IgD-negative memory B cell (primary cell): Measurements from ENCODE around the gene RHBDL1. TPM values are rescaled to one million over a fixed set of nuclear protein-coding genes. Genes with fewer than 3 reads are reported as not detected.

ENCODE experiments used
- H3K27ac Mint-ChIP-seq, 3 donors: one replicate each; pipeline ENCODE4 v1.8.0; 2020 to 2022; ENCODE audit warnings: mild to moderate bottlenecking in 3 of 3, mixed read lengths in 3 of 3, moderate library complexity in 1 of 3
- H3K27me3 Mint-ChIP-seq: one replicate; pipeline ENCODE4 v1.8.0; 2021; ENCODE audit warnings: mixed read lengths
- H3K36me3 Mint-ChIP-seq: one replicate; pipeline ENCODE4 v1.8.0; 2020; ENCODE audit warnings: mild to moderate bottlenecking, mixed read lengths
- H3K4me1 Mint-ChIP-seq, 3 donors: one replicate each; pipeline ENCODE4 v1.8.0; 2020 to 2022; ENCODE audit warnings: mixed read lengths in 3 of 3, mild to moderate bottlenecking in 1 of 3
- H3K4me3 Mint-ChIP-seq, 4 donors: one replicate each; pipeline ENCODE4 v1.8.0; 2020 to 2022; ENCODE audit warnings: mild to moderate bottlenecking in 4 of 4, mixed read lengths in 4 of 4, moderate library complexity in 3 of 4
- H3K9me3 Mint-ChIP-seq, 3 donors: one replicate each; pipeline ENCODE4 v1.8.0; 2020 to 2021; ENCODE audit warnings: mixed read lengths in 3 of 3, mild to moderate bottlenecking in 1 of 3
- polyA plus RNA-seq: library from polyadenylated mRNA; unstranded; fragments of 300-500 nt; fragmentation: Illumina TruSeq; gene quantifications from one replicate; pipeline ENCODE4 v1.2.3, GENCODE V29; 2021

Gene RHBDL1
- polyA plus RNA-seq, 1 donor from 2014 or later, result 1.1 TPM

DNA sequence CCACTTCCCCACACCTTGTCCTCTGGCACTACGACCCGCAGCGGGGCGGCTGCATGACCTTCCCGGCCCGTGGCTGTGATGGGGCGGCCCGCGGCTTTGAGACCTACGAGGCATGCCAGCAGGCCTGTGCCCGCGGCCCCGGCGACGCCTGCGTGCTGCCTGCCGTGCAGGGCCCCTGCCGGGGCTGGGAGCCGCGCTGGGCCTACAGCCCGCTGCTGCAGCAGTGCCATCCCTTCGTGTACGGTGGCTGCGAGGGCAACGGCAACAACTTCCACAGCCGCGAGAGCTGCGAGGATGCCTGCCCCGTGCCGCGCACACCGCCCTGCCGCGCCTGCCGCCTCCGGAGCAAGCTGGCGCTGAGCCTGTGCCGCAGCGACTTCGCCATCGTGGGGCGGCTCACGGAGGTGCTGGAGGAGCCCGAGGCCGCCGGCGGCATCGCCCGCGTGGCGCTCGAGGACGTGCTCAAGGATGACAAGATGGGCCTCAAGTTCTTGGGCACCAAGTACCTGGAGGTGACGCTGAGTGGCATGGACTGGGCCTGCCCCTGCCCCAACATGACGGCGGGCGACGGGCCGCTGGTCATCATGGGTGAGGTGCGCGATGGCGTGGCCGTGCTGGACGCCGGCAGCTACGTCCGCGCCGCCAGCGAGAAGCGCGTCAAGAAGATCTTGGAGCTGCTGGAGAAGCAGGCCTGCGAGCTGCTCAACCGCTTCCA is 42.0 kb upstream of the RHBDL1 start:
- Mint-ChIP-seq H3K9me3 (peaks cover 0 to 2% (median 0%) of the 10 kb centered on the region in 3 donors), H3K4me3 (peak overlapping the region in 1 of 4 donors; percentile 52), H3K4me1 (peaks cover 0 to 10% (median 6%) of the 10 kb centered on the region in 3 donors), H3K27ac (no peak overlapping the region), H3K36me3 (no peaks in the 10 kb centered on the region), H3K27me3 (peaks cover 3% of the 10 kb centered on the region)

DNA sequence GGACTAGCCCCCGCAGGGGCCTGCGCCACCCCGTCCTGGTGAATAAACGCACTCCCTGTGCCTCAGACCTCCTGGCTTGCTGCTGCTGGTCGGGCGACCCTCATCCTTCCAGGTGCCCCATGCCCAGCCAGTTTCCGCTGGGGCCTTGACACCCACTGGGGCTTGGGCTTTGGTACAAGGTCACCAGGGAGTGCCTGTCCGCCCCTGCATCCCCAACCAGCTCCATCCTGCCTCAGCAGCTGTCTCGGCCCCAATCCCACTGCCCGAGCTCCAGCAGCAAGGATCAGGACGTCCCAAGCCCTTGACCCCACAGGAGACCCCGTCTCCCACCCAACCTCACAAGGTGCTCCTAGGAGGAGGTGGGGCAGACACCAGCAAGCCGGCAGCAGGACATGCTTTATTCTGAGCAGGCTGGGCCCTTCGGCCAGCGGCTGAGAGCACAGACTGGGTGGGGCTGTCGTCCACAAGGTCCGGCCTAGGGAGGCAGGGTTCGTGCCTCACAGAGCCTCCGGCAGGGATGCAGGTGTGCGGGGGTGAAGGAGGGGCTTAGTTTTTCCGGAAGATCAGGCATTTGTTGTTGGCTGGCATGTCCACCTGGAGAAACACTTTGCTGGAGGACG is 41.3 kb upstream of the RHBDL1 start:
- Mint-ChIP-seq H3K9me3 (peaks cover 0 to 2% (median 0%) of the 10 kb centered on the region in 3 donors), H3K27me3 (peaks cover 3% of the 10 kb centered on the region), H3K4me3 (peak overlapping the region in 2 of 4 donors; percentile 52 to 70), H3K27ac (peak overlapping the region in 2 of 3 donors; percentile 31 to 71), H3K4me1 (peaks cover 4 to 14% (median 10%) of the 10 kb centered on the region in 3 donors), H3K36me3 (no peaks in the 10 kb centered on the region)

DNA sequence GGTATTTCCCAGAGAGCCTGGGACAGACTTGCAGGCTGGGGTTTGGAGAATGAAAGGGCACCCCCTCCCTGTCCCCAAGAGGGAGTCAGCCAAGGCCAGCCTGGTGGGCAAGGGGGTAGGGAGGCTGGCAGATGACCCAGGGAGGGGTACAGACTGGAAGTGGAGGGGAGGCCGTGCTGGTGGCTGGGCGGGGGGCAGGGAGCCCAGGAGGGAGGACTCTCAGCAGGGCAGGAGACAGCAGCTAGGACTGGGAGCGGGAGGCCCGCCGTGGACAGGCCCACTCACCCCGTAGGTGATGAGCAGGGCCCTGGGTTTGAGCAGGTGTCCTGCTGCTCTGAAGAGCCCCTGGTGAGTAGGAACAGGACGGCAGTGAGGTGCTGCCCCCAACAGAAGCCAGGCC is 40.5 kb upstream of the RHBDL1 start:
- peaks cover 10 to 19% (median 13%) of the 10 kb centered on the region in 3 donors for H3K4me1 Mint-ChIP-seq
- peak overlapping the region; percentile 25 to 83 (median 46) for H3K4me3 Mint-ChIP-seq
- peak overlapping the region in 1 of 3 donors; percentile 71 for H3K27ac Mint-ChIP-seq
- peaks cover 0 to 2% (median 0%) of the 10 kb centered on the region in 3 donors for H3K9me3 Mint-ChIP-seq
- H3K36me3 Mint-ChIP-seq, result no peaks in the 10 kb centered on the region
- H3K27me3 Mint-ChIP-seq, result peaks cover 3% of the 10 kb centered on the region

DNA sequence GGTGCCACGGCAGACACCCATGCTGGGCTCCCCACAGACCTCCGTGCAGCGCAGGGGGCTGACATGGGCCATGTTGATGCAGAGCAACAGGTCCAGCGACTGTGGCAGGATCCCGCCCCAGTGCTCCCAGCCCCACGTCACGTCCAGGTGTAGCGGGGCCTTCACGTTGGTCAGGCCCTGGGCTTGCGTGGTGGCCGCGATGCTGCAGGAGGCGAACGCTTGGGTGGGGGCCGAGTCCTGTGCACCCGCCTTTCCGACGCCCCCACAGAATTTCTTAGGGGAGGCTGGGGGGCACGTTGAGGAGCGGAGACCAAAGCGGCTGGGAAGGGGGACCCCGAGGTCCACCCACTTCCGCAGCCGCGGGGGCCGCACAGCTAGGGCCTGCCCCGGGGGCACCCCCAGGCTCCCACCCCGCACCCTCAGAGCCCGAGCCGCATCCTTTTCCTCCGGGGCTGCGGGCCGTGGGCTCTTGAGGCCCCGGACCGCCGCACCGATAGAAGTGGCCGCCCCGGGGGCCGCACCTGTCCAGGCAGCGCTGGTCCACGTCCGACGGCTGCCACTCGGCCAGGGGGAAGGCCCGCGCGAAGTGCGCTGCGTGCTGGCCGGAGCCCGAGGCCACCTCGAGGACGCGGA is 39.8 kb upstream of the RHBDL1 start:
- peak overlapping the region in 2 of 3 donors; percentile 100 for H3K27ac Mint-ChIP-seq
- H3K4me1 Mint-ChIP-seq, result peaks cover 12 to 19% (median 13%) of the 10 kb centered on the region in 3 donors
- H3K9me3 Mint-ChIP-seq, result peaks cover 0 to 2% (median 0%) of the 10 kb centered on the region in 3 donors
- no peaks in the 10 kb centered on the region for H3K36me3 Mint-ChIP-seq
- peak overlapping the region; percentile 68 to 100 (median 98) for H3K4me3 Mint-ChIP-seq
- peaks cover 3% of the 10 kb centered on the region for H3K27me3 Mint-ChIP-seq

DNA sequence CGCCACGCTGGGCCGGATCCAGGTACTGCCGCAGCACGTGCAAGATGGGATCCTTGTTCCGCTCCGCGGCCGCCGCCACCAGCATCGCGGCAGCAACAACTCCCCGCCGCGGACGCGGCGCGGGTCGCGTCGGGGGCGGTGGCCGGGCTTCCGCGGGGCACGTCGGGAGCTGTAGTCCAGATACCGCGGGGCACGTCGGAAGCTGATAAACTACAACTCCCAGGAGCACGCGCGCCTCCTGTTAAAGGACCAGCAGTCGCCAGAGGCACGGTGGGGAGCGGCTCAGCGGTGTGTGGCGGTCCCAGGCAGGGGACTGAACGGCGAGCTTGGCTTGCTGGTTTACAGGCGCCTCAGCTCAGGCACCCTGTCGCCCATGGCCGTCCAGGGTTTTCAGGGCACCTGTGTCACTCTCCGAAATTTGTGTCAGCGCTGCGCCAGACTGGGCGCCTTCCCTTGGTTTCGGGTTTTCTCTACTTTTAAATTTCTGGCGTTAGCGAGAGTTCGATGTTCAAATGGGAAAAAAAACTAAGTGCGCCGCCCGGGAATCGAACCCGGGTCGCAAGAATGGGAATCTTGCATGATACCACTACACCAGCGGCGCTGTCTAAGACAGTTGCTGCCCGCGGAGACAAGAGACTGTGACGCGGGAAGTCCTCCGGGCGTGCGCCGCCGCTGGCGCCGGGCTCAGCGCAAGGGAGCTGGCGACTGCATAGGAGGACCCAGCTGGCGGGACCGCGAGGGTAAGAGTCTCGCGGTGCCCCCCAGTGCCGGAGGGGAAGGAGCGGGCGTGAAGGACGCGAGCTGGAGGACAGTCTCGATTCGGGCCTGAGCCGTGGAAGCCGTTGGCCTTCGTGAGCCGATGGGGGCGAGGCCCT is 39.0 kb upstream of the RHBDL1 start, which contains the start of gene METTL26:
Gene METTL26, minus strand, starts transcription at position 100 of the 875 bp plus-strand sequence. Its CDS starts 15 bp downstream, at position 85.
- no peaks in the 10 kb centered on the region for H3K36me3 Mint-ChIP-seq
- H3K4me3 Mint-ChIP-seq, result peak within 1 kb of the TSS; percentile 96 to 100 (median 100)
- peaks cover 12 to 19% (median 13%) of the 10 kb centered on the region in 3 donors for H3K4me1 Mint-ChIP-seq
- peak within 1 kb of the TSS; percentile 99 to 100 (median 100) for H3K27ac Mint-ChIP-seq
- H3K9me3 Mint-ChIP-seq, result peaks cover 0 to 2% (median 0%) of the 10 kb centered on the region in 3 donors
- peaks cover 3% of the 10 kb centered on the region for H3K27me3 Mint-ChIP-seq

DNA sequence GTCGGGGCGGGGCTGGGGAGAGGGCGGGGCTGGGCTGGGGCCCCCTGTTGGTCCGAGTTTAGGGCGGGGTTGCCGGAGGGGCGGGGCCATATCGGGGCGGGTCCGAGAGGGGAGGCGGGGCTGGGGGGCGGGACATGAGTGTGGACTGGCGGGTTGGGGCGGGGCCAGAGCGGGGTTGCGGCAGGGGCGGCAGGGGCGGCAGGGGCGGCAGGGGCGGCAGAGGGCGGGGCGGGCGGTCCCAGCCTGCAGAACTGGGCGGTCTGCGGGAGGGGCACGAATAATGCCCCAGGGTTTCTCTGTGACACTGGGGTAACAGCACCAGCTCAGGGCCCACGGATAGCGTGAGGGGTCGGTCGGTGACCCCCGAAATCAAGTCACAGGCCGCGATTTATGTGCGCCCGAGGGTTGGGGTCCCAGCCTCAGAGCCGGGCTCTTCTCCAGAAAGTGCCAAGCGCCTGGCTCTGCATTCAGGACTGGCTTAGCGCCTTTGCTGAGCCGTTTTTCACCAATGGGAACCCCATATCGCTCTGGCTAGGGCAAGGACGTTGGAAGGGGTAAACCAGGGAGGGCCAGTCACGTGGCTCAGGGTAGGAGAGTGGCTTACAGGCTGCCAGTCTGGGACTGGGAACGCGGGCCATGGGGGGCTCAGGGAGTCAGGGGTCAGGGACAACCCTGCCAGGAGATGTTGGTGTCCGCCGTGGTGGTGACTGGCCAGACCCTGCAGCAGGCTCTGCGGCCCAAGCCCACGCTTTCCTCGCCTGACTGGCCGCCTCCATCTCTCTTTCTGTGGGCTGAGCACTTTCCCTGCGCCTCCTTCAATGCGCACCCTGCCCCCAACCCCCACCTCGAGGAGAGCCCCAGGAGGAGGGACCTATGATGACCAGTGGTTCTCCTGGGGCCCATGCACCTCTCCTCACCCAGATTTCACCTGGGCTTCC is 38.1 kb upstream of the RHBDL1 start:
- peak overlapping the region; percentile 99 to 100 (median 100) for H3K27ac Mint-ChIP-seq
- no peaks in the 10 kb centered on the region for H3K36me3 Mint-ChIP-seq
- H3K27me3 Mint-ChIP-seq, result peaks cover 3% of the 10 kb centered on the region
- H3K9me3 Mint-ChIP-seq, result peaks cover 0 to 2% (median 0%) of the 10 kb centered on the region in 3 donors
- H3K4me3 Mint-ChIP-seq, result peak overlapping the region; percentile 96 to 100 (median 100)
- H3K4me1 Mint-ChIP-seq, result peaks cover 12 to 19% (median 13%) of the 10 kb centered on the region in 3 donors

DNA sequence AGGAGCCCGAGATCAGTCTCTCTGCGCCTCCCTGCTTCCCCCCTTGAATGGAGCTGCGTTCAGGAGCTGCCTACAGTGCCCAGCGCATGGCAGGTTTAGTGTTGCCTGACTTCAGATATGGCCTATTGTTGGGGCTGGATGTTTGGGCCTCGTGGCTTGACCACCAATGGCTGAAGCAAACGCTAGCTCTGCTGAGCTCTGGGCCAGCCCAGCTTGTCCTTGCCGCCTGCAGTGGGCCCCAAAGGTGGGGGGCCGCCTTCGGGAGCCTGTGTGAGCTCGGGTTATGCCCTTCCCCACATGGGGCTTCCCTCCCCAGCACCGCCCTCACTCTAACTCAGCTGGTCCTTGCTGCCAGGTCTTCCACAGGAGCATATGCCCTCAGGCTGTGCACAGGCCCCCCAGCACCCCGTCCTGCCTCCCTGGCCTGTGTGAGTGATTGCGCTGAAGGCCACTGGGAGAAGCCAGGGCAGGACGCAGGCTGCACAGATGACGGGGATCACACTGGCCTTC is 37.4 kb upstream of the RHBDL1 start:
- Mint-ChIP-seq H3K27ac (no peak overlapping the region), H3K27me3 (peaks cover 3% of the 10 kb centered on the region), H3K36me3 (no peaks in the 10 kb centered on the region), H3K4me1 (peaks cover 12 to 19% (median 13%) of the 10 kb centered on the region in 3 donors), H3K4me3 (peak overlapping the region in 3 of 4 donors; percentile 52 to 100 (median 67)), H3K9me3 (peaks cover 0 to 2% (median 0%) of the 10 kb centered on the region in 3 donors)

DNA sequence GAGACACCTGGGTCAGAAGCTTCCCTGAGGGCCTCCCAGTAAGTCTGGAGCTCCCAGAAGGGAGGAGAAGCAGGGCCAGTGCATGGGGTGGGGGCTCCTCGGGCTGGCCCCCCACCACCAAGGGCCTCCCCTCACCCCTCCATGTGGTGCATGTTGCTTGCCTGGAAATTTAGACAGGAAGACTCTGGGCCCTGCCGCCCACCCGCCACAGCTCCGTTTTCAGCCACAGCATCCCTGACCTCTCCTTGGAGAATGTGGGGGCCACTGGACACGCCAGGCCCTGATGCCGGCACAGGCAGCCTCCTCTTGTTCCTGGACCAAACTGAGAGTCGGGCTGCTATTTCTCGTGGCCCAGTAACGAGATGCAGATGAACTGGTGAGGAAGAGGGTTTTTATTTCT is 36.6 kb upstream of the RHBDL1 start:
- Mint-ChIP-seq H3K27ac (peak overlapping the region; percentile 46 to 86 (median 85)), H3K36me3 (no peaks in the 10 kb centered on the region), H3K4me3 (peak overlapping the region in 2 of 4 donors; percentile 63 to 90), H3K27me3 (peaks cover 3% of the 10 kb centered on the region), H3K9me3 (peaks cover 0 to 2% (median 0%) of the 10 kb centered on the region in 3 donors), H3K4me1 (peaks cover 13 to 21% (median 14%) of the 10 kb centered on the region in 3 donors)

DNA sequence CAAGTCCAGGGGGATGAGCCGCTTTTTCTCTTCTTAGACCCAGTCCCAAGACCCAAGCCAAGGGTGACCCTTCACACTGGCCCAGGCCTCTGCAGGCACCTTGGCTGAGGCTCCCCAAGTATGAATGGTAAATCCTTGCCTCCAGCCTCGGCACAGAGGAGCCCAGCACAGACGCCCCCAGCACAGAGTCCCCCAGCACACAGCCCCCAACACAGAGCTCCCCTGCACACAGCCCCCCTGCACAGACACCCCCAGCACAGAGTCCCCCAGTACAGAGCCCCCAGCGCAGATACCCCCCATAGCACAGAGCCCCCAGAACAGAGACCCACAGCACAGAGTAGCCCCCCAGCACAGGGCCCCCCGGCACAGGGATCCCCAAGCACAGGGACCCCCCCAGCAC is 34.9 kb upstream of the RHBDL1 start:
- H3K27ac Mint-ChIP-seq, result peak overlapping the region in 1 of 3 donors; percentile 67
- H3K36me3 Mint-ChIP-seq, result no peaks in the 10 kb centered on the region
- H3K9me3 Mint-ChIP-seq, result peaks cover 0 to 2% (median 0%) of the 10 kb centered on the region in 3 donors
- peak overlapping the region in 3 of 4 donors; percentile 38 to 85 (median 57) for H3K4me3 Mint-ChIP-seq
- H3K27me3 Mint-ChIP-seq, result peaks cover 3% of the 10 kb centered on the region
- peaks cover 13 to 22% (median 19%) of the 10 kb centered on the region in 3 donors for H3K4me1 Mint-ChIP-seq

DNA sequence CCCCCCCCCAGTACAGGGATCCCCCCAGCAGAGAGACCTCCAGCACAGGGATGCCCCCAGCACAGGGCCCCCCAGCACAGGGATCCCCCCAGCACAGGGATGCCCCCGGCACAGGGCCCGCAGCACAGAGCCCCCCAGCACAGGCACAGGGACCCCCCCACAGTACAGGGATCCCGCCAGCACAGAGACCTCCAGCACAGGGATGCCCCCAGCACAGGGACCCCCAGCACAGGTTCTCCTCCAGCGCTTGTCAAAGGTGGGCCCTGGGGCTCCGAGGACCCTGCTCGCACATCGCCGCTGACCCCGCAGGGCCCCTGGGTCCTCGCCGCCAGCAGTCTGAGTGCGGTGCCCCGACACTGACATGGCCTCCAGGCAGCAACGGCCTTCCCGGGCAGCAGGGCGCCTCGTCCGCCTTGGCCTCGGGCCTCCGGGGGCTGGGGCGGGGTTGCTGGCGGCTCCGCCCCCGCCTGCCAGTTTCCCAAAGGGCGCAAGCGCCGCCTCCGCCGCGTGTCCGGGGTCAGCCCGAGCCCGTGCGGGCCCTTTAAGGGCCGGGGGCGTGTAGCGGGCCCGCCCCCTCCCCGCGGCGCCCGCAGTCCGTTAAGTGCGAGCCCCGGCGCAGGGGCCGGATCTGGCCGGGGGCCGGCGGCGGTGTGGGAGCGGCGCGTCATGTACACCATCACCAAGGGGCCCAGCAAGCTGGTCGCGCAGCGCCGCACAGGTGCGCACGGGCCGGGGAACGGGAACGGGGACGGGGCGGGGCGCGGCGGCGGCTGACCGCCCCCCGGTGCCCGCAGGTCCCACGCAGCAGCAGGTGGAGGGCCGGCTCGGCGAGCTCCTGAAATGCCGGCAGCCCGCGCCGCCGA is 33.9 kb upstream of the RHBDL1 start, which contains the start of gene MCRIP2:
Gene MCRIP2, plus strand, starts transcription at position 503 of the 863 bp plus-strand sequence. Its CDS starts 164 bp downstream, at position 667.
- peaks cover 0 to 2% (median 0%) of the 10 kb centered on the region in 3 donors for H3K9me3 Mint-ChIP-seq
- H3K27ac Mint-ChIP-seq, result peak within 1 kb of the TSS; percentile 16 to 80 (median 53)
- peak within 1 kb of the TSS; percentile 77 to 87 (median 82) for H3K4me3 Mint-ChIP-seq
- H3K27me3 Mint-ChIP-seq, result peaks cover 3% of the 10 kb centered on the region
- H3K36me3 Mint-ChIP-seq, result no peaks in the 10 kb centered on the region
- H3K4me1 Mint-ChIP-seq, result peaks cover 10 to 22% (median 19%) of the 10 kb centered on the region in 3 donors

DNA sequence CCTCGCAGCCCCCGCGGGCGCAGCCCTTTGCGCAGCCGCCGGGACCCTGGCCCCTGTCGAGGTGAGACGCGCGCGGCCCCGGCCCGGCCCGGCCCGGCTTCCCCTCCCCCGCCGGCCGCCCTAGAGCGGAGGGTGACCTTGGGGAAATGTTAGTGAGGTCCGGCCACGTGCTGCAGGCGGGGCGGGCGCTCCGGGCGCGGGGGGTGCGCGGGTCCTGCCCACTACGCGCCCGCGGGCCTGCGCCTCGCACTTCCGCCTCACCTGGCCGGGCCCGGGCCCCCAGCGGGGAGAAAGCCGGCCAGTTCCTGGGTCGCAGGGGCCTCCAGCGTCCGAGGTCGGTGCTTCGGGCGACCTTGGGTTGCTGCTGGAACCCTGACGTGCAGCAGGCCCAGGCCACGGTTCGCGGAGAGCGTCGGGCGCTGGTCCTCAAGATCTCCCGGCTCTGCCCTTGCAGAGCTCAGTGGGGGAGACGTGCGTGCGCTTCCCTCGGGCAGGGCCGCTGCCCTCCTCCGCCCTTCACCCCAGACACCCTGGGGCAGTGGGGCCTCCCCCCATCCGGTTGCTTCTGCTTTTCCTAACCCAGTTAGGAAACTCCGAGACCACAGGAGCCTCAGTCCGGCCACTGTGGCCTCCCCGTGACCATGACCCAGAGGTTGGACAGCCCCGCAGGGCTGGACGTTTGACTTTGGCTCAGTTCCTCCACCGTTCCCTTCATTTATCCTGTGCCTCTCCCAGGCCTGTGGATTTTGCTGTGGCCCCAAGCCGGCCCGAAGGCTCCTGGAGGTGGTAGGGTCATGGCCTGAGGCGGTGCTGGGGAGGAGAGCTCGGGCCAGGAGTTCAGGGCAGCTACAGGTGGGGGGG is 33.1 kb upstream of the RHBDL1 start:
- Mint-ChIP-seq H3K27me3 (no peaks in the 10 kb centered on the region), H3K36me3 (no peaks in the 10 kb centered on the region), H3K27ac (peak overlapping the region; percentile 16 to 80 (median 53)), H3K4me3 (peak overlapping the region; percentile 60 to 87 (median 78)), H3K4me1 (peaks cover 7 to 21% (median 21%) of the 10 kb centered on the region in 3 donors), H3K9me3 (no peaks in the 10 kb centered on the region)
